Panc1 (cell line): ENCODE results near the gene PAX4. TPM values are rescaled to one million over a fixed set of nuclear protein-coding genes. Genes with fewer than 3 reads are reported as not detected.

Experiments used
- ATAC-seq: fragments of 200-7000 bp; cut with Tn5 transposase; 2 replicates; pipeline ENCODE4 v1.9.1; 2020; ENCODE audit warnings: mild to moderate bottlenecking, moderate library complexity
- BruUV-seq: library from RNA; stranded (reverse); fragments of 400-500 nt; replicated peaks from 2 replicates; lab custom pipeline; 2021; lab: Mats Ljungman, UMichigan
- CTCF ChIA-PET: fragments of 300-600 bp; sonication (Branson Sonifier 250); formaldehyde crosslinking; loops from one replicate; lab custom pipeline; 2022; ENCODE audit warnings: antibody characterized with exemption; lab: Charles Lee
- POLR2A ChIA-PET: fragments of 300-600 bp; sonication (Branson Sonifier 250); formaldehyde crosslinking; loops from one replicate; lab custom pipeline; 2022; ENCODE audit warnings: antibody characterized with exemption; lab: Charles Lee
- DNase-seq: peaks from one replicate; pipeline ENCODE4 v3.0.0-alpha.2; 2010; ENCODE audit warnings: low read depth, low spot score
- H3K27ac ChIP-seq: 2 replicates; pipeline ENCODE4 v1.5.1; 2011; ENCODE audit warnings: mild to moderate bottlenecking, low read length, inconsistent platforms
- H3K27me3 ChIP-seq: fragments of 200-500 bp; sonication (Bioruptor generic); 2 replicates; pipeline ENCODE4 v1.6.0; 2014; ENCODE audit warnings: low read length, inconsistent platforms; ENCODE audit not compliant: control insufficient read depth, insufficient read depth
- H3K36me3 ChIP-seq: fragments of 200-500 bp; sonication (Bioruptor generic); 2 replicates; pipeline ENCODE4 v1.5.1; 2014; ENCODE audit warnings: inconsistent platforms, mild to moderate bottlenecking, low read length, moderate library complexity; ENCODE audit not compliant: control insufficient read depth, insufficient read depth
- H3K4me1 ChIP-seq: 2 replicates; pipeline ENCODE4 v1.5.1; 2011; ENCODE audit warnings: inconsistent platforms, mild to moderate bottlenecking, low read length, moderate library complexity; ENCODE audit not compliant: control insufficient read depth, insufficient read depth
- H3K4me3 ChIP-seq, 2 experiments: 2 replicates each; pipeline ENCODE4 v1.5.1; 2011 to 2012; ENCODE audit warnings: low read depth in 2 of 2, low read length in 2 of 2, mild to moderate bottlenecking in 2 of 2, inconsistent platforms in 1 of 2, moderate library complexity in 1 of 2
- H3K9me3 ChIP-seq: fragments of 200-500 bp; sonication (Bioruptor generic); 2 replicates; pipeline ENCODE4 v1.5.1; 2014; ENCODE audit warnings: low read depth, mild to moderate bottlenecking, inconsistent platforms, low read length, moderate library complexity; ENCODE audit not compliant: control insufficient read depth, insufficient read depth
- CTCF ChIP-seq: fragments of 450-650 bp; IDR thresholded peaks from 2 replicates; pipeline ENCODE4 v1.5.1; 2017; ENCODE audit warnings: mild to moderate bottlenecking
- POLR2AphosphoS5 ChIP-seq: IDR thresholded peaks from 2 replicates; pipeline ENCODE4 v1.6.1; 2012; ENCODE audit warnings: mild to moderate bottlenecking, low read depth, low read length, moderate library complexity
- REST ChIP-seq, 2 experiments: IDR thresholded peaks; 2 replicates each; pipeline ENCODE4 v1.6.1; 2011 to 2012; ENCODE audit warnings: low read depth in 2 of 2, control low read depth in 1 of 2, low read length in 1 of 2, mild to moderate bottlenecking in 1 of 2, moderate library complexity in 1 of 2; ENCODE audit not compliant: insufficient read depth in 1 of 2
- SIN3A ChIP-seq: IDR thresholded peaks from 2 replicates; pipeline ENCODE4 v1.6.1; 2012; ENCODE audit warnings: low read depth, mild to moderate bottlenecking, low read length, moderate library complexity, borderline replicate concordance; ENCODE audit not compliant: insufficient read depth
- TCF7L2 ChIP-seq: IDR thresholded peaks from 2 replicates; pipeline ENCODE4 v1.6.1; 2011; ENCODE audit warnings: mild to moderate bottlenecking, low read depth, low read length, inconsistent platforms
- in situ Hi-C: cut with HindIII; loops from 2 replicates; pipeline ENCODE4 v1.10.0; 2016; ENCODE audit warnings: low sequenced_read_pairs, low pct_unique_long_range_greater_than_20kb
- intact Hi-C: fragments of 100-400 bp; cut with micrococcal nuclease; formaldehyde crosslinking; loops from one replicate; pipeline ENCODE4 v1.10.0; 2022; ENCODE audit not compliant: unreplicated experiment
- total RNA-seq: library from RNA; stranded (reverse); gene quantifications from one replicate; pipeline ENCODE4 v1.2.1, GENCODE V29; 2021; ENCODE audit not compliant: unreplicated experiment

Gene PAX4
- total RNA-seq, 1 experiment from 2014 or later, result not detected

GRCh38 chr7:127619681-127620405, 1.9 kb upstream of the PAX4 start:
- CTCF ChIA-PET, result no interaction called here
- in situ Hi-C loops, result no loop called here

GRCh38 chr7:127618775-127619174, 833 bp upstream of the PAX4 start:
- intact Hi-C loops, result no loop called here

More at GRCh38 chr7:127619681-127620405, 1.9 kb upstream of the PAX4 start:
- Histone ChIP-seq H3K9me3 (no peaks in the 10 kb centered on the region), H3K36me3 (no peaks in the 10 kb centered on the region), H3K27ac (no peak overlapping the region), H3K4me3 (peak overlapping the region in 1 of 2 experiments; percentile 3; a peak in 1 of 4 replicates), H3K4me1 (no peaks in the 10 kb centered on the region; the same call in 1 of the 2 replicates), H3K27me3 (peaks cover 54% of the 10 kb centered on the region)
- no peak for TF ChIP-seq CTCF
- no peak for TF ChIP-seq POLR2AphosphoS5
- TF ChIP-seq SIN3A, result no peak
- no peak for TF ChIP-seq REST (IDR thresholded peaks at IDR 0.05; ENCODE audit: insufficient read depth in 1 of 2, low read depth in 2 of 2, low read length in 1 of 2)
- TF ChIP-seq TCF7L2, result no peak
- no peak for DNase-seq
- no TSS peak for BruUV-seq
- peak; percentile 66 for ATAC-seq
- intact Hi-C loops, result no loop called here
- POLR2A ChIA-PET, result interaction anchor here (0.7 kb wide), 1 partner anchor 12 kb away, joined by 4 read pairs; no protein-coding TSS in a partner anchor

More at GRCh38 chr7:127618775-127619174, 833 bp upstream of the PAX4 start:
- TF ChIP-seq CTCF, result no peak
- no peak for TF ChIP-seq POLR2AphosphoS5
- no peak for TF ChIP-seq REST (IDR thresholded peaks at IDR 0.05; ENCODE audit: insufficient read depth in 1 of 2, low read depth in 2 of 2, low read length in 1 of 2)
- no peaks in the 10 kb centered on the region for H3K9me3 ChIP-seq
- CTCF ChIA-PET, result no interaction called here
- H3K4me3 ChIP-seq, result no peak overlapping the region
- ATAC-seq (no peak), DNase-seq (no peak)
- no peak overlapping the region for H3K27ac ChIP-seq
- H3K27me3 ChIP-seq, result peaks cover 48% of the 10 kb centered on the region
- H3K4me1 ChIP-seq, result no peaks in the 10 kb centered on the region; the same call in 1 of the 2 replicates
- POLR2A ChIA-PET, result no interaction called here
- in situ Hi-C loops, result no loop called here
- H3K36me3 ChIP-seq, result no peaks in the 10 kb centered on the region
- BruUV-seq, result no TSS peak
